ENCODE measurements around the gene ARAF. TPM values are rescaled to one million over a fixed set of nuclear protein-coding genes. Genes with fewer than 3 reads are reported as not detected.

Gene ARAF
- total RNA-seq, 1 experiment from 2014 or later, result 68.5 TPM

DNA sequence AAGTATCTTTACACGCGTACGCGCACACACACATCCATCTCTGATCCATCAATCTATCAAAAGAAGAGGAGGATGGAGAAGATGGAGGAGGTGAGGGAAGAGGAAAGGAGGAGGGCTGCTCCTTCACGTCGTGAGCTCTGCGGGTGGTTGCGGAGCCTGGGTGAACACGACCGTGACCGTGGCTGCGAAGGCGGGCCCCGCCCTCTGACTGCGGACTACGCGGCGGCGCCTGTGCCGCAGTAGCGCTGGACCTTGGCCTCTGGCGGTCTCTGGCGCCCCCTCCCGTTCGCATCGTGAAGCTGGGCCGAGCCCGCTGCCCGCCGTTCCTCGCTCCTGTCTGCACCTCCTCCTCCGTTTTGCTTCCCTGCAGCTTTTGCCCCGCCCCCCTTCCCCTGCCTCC, 37.7 kb upstream of the ARAF start:
- H3K9me3 Mint-ChIP-seq (ENCODE audit: unreplicated experiment), result no peaks in the 10 kb centered on the region
- peak overlapping the region; percentile 52 for H3K4me3 ChIP-seq (ENCODE audit: low read depth, low read length)
- no peaks in the 10 kb centered on the region for H3K27me3 ChIP-seq (replicated peaks; ENCODE audit: control insufficient read depth, insufficient read depth, low read length)
- no peaks in the 10 kb centered on the region for H3K9me3 ChIP-seq
- ChIA-PET CTCF (interaction anchor here (1.0 to 1.6 kb wide), 6 partner anchors 26 to 378 kb away, joined by 3 to 10 read pairs (median 5); partner anchors contain the start of genes CDK16 and RBM10), POLR2A (interaction anchor here (1.1 kb wide), 1 partner anchor 290 kb away, joined by 5 read pairs; the partner anchor contains the start of gene USP11)
- TF ChIP-seq, protein P1, sequence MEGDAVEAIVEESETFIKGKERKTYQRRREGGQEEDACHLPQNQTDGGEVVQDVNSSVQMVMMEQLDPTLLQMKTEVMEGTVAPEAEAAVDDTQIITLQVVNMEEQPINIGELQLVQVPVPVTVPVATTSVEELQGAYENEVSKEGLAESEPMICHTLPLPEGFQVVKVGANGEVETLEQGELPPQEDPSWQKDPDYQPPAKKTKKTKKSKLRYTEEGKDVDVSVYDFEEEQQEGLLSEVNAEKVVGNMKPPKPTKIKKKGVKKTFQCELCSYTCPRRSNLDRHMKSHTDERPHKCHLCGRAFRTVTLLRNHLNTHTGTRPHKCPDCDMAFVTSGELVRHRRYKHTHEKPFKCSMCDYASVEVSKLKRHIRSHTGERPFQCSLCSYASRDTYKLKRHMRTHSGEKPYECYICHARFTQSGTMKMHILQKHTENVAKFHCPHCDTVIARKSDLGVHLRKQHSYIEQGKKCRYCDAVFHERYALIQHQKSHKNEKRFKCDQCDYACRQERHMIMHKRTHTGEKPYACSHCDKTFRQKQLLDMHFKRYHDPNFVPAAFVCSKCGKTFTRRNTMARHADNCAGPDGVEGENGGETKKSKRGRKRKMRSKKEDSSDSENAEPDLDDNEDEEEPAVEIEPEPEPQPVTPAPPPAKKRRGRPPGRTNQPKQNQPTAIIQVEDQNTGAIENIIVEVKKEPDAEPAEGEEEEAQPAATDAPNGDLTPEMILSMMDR (IDR thresholded peaks at IDR 0.05; ENCODE audit: insufficient read depth in 1 of 2, low read depth in 1 of 2, low read length in 1 of 2, severe bottlenecking in 1 of 2, unreplicated experiment in 1 of 2), result peak; percentile 71 to 75
- peaks cover 3% of the 10 kb centered on the region for H3K27me3 Mint-ChIP-seq (ENCODE audit: insufficient read depth, unreplicated experiment)
- peak; percentile 63 to 86 for DNase-seq
- H3K27ac Mint-ChIP-seq (ENCODE audit: unreplicated experiment), result no peak overlapping the region
- no peaks in the 10 kb centered on the region for H3K36me3 Mint-ChIP-seq (ENCODE audit: insufficient read depth, unreplicated experiment)
- H3K36me3 ChIP-seq (ENCODE audit: control insufficient read depth, insufficient read depth, low read length), result no peaks in the 10 kb centered on the region
- BruUV-seq (replicated peaks), result no TSS peak
- H3K4me1 ChIP-seq, result no peaks in the 10 kb centered on the region
- H3K4me1 Mint-ChIP-seq (ENCODE audit: low read depth, unreplicated experiment), result no peaks in the 10 kb centered on the region
- intact Hi-C loops (cut with micrococcal nuclease; ENCODE audit: unreplicated experiment), result loop anchor here (1.0 to 5.0 kb wide), 2 partner anchors 141 to 330 kb away; partner anchors contain the start of gene UBA1
- H3K4me3 Mint-ChIP-seq (ENCODE audit: unreplicated experiment), result peak overlapping the region; percentile 68

DNA sequence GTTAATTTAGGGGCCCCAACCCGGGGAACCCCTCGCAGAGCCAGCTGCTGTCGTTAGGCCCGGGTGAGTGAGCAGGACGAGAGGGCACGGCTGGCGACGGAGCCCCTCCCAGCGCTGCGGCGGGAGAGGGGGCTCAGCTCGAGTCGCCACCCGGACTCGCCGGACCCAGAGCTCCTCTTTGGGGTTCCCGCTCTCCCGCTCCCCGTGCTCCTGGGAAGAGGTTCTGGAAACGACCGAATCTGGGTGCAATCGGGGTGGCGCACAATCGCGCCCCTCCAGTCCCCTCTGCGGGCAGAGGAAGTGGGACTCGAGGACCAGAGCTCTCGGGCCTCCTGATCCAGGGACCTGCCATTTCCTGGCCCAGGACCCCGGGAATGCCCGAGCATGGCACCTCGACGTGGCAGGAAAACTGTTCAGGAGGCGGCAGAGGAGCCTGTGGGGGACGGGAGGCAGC, 37.3 kb upstream of the ARAF start:
- peak overlapping the region; percentile 52 for H3K4me3 ChIP-seq (ENCODE audit: low read depth, low read length)
- Mint-ChIP-seq H3K4me1 (ENCODE audit: low read depth, unreplicated experiment) (no peaks in the 10 kb centered on the region), H3K4me3 (ENCODE audit: unreplicated experiment) (peak overlapping the region; percentile 68), H3K36me3 (ENCODE audit: insufficient read depth, unreplicated experiment) (no peaks in the 10 kb centered on the region), H3K27ac (ENCODE audit: unreplicated experiment) (no peak overlapping the region), H3K9me3 (ENCODE audit: unreplicated experiment) (no peaks in the 10 kb centered on the region), H3K27me3 (ENCODE audit: insufficient read depth, unreplicated experiment) (peaks cover 3% of the 10 kb centered on the region)
- no TSS peak for BruUV-seq (replicated peaks)
- intact Hi-C loops (cut with micrococcal nuclease; ENCODE audit: unreplicated experiment), result loop anchor here (1.0 to 5.0 kb wide), 2 partner anchors 141 to 330 kb away; partner anchors contain the start of gene UBA1
- H3K4me1 ChIP-seq, result no peaks in the 10 kb centered on the region
- no peaks in the 10 kb centered on the region for H3K36me3 ChIP-seq (ENCODE audit: control insufficient read depth, insufficient read depth, low read length)
- no peaks in the 10 kb centered on the region for H3K9me3 ChIP-seq
- CTCF ChIA-PET, result interaction anchor here (0.6 to 1.6 kb wide), 6 partner anchors 26 to 379 kb away, joined by 3 to 10 read pairs (median 8); partner anchors contain the start of genes CDK16 and RBM10
- POLR2A ChIA-PET, result interaction anchor here (1.1 kb wide), 1 partner anchor 290 kb away, joined by 5 read pairs; the partner anchor contains the start of gene USP11
- TF ChIP-seq, protein P1 (IDR thresholded peaks at IDR 0.05; ENCODE audit: insufficient read depth in 1 of 2, low read depth in 1 of 2, low read length in 1 of 2, severe bottlenecking in 1 of 2, unreplicated experiment in 1 of 2), result no peak
- DNase-seq, result no peak
- H3K27me3 ChIP-seq (replicated peaks; ENCODE audit: control insufficient read depth, insufficient read depth, low read length), result no peaks in the 10 kb centered on the region

DNA sequence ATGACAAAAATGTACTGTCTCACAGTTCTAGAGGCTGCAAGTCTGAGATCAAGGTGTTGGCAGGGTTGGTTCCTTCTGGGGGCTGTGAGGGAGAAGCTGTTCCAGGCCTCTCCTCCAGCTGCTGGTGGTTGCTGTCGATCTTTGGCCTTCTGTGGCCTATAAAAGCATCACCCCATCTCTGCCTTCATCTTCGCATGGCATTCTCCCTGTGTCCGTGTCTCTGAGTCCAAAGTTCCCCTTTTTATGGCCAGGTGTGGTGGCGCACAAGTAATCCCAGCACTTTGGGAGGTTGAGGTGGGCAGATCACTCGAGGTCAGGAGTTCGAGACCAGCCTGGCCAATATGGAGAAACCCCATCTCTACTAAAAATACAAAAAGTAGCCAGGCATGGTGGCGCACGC, 31.5 kb upstream of the ARAF start:
- TF ChIP-seq, protein P1 (IDR thresholded peaks at IDR 0.05; ENCODE audit: insufficient read depth in 1 of 2, low read depth in 1 of 2, low read length in 1 of 2, severe bottlenecking in 1 of 2, unreplicated experiment in 1 of 2), result no peak
- H3K4me1 Mint-ChIP-seq (ENCODE audit: low read depth, unreplicated experiment), result no peaks in the 10 kb centered on the region
- Histone ChIP-seq H3K9me3 (no peaks in the 10 kb centered on the region), H3K36me3 (ENCODE audit: control insufficient read depth, insufficient read depth, low read length) (no peaks in the 10 kb centered on the region), H3K4me3 (ENCODE audit: low read depth, low read length) (no peak overlapping the region), H3K4me1 (no peaks in the 10 kb centered on the region), H3K27me3 (replicated peaks; ENCODE audit: control insufficient read depth, insufficient read depth, low read length) (no peaks in the 10 kb centered on the region)
- H3K4me3 Mint-ChIP-seq (ENCODE audit: unreplicated experiment), result no peak overlapping the region
- no peaks in the 10 kb centered on the region for H3K9me3 Mint-ChIP-seq (ENCODE audit: unreplicated experiment)
- CTCF ChIA-PET, result no interaction called here
- intact Hi-C loops (cut with micrococcal nuclease; ENCODE audit: unreplicated experiment), result no loop called here
- BruUV-seq (replicated peaks), result no TSS peak
- POLR2A ChIA-PET, result no interaction called here
- H3K27ac Mint-ChIP-seq (ENCODE audit: unreplicated experiment), result no peak overlapping the region
- DNase-seq, result no peak
- peaks cover 5% of the 10 kb centered on the region for H3K27me3 Mint-ChIP-seq (ENCODE audit: insufficient read depth, unreplicated experiment)
- no peaks in the 10 kb centered on the region for H3K36me3 Mint-ChIP-seq (ENCODE audit: insufficient read depth, unreplicated experiment)
